ENCODE results near the gene PSD4.

The PSD4 gene

DNA sequence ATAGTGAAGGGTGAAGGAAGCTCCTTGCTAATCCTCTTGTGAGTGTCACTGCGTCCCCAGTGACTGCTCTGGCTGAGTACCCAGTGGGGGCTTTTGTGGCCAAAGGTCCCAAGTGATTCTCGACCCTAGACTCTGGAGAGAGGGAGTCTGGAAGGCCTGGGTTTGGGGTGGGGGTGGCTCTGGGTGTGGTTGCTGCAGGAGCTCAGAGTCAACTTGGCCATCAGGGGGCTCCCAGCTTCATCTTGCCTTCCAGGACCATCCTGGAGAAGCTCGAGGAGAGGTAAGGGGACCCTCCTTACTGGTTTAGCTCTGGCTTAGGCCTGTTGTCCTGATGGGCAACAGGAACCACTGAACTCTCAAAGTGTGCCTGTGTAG, 592 bp downstream of the PSD4 start:
- no peak for TF ChIP-seq TAF1 (IDR thresholded peaks at IDR 0.05; ENCODE audit: borderline replicate concordance, low read depth, low read length)
- no peak for TF ChIP-seq POLR2A (IDR thresholded peaks at IDR 0.05; ENCODE audit: low read depth, low read length)
- no peak for TF ChIP-seq POLR2AphosphoS5 (IDR thresholded peaks at IDR 0.05; ENCODE audit: low read depth, low read length)
- DNase-seq (ENCODE audit: insufficient read length), result no peak
- peak; percentile 57 for FAIRE-seq

- TF ChIP-seq TAF1 (IDR thresholded peaks at IDR 0.05; ENCODE audit: borderline replicate concordance, low read depth, low read length), result peak; percentile 93
- TF ChIP-seq POLR2AphosphoS5 (IDR thresholded peaks at IDR 0.05; ENCODE audit: low read depth, low read length), result peak; percentile 97
- peak; percentile 98 for TF ChIP-seq POLR2A (IDR thresholded peaks at IDR 0.05; ENCODE audit: low read depth, low read length)
- peak; percentile 90 for FAIRE-seq
- DNase-seq (ENCODE audit: insufficient read length), result peak; percentile 85
Measured at GRCh38 chr2:113175042-113175628, 1.4 kb downstream of the PSD4 start.

- DNase-seq (ENCODE audit: insufficient read length) (no peak), FAIRE-seq (peak; percentile 64)
- TF ChIP-seq POLR2A (IDR thresholded peaks at IDR 0.05; ENCODE audit: low read depth, low read length), result no peak
- TF ChIP-seq TAF1 (IDR thresholded peaks at IDR 0.05; ENCODE audit: borderline replicate concordance, low read depth, low read length), result no peak
- TF ChIP-seq POLR2AphosphoS5 (IDR thresholded peaks at IDR 0.05; ENCODE audit: low read depth, low read length), result no peak
Measured at GRCh38 chr2:113175736-113176695, 2.2 kb downstream of the PSD4 start.

- no peak for FAIRE-seq
- DNase-seq (ENCODE audit: insufficient read length), result no peak
Measured at GRCh38 chr2:113176696-113177355, 3.1 kb downstream of the PSD4 start.

DNA sequence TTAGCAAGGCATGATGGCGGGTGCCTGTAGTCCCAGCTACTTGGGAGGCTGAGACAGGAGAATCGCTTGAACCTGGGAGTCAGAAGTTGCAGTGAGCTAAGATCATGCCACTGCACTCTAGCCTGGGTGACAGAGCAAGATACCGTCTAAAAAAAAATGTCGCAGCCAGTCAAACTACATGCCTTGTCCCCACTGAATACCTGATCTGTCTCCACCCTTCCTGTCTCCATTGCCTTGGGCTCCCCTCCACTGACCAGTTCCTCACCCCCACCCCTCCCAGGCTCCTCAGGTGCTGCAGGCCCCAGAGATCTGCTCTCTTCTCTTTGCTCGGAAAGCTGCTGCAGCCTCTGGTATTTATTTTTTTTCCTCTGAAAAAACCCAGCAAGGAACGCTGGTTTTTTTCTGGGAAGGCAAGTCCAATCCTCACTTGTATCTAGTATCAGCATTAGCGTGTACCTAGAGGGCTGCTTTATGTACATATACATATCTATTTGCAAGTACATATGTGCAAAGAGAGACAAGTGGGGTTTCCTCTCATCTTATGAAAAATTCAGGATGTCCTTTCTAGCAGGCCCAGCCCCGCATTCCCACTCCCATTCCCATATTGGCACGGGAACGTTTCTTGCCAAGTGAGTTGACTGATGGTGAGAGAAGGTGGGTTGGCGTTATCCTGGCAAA, 4.4 kb downstream of the PSD4 start:
- FAIRE-seq (no peak), DNase-seq (ENCODE audit: insufficient read length) (no peak)
- no peak for TF ChIP-seq POLR2A (IDR thresholded peaks at IDR 0.05; ENCODE audit: low read depth, low read length)
- no peak for TF ChIP-seq TAF1 (IDR thresholded peaks at IDR 0.05; ENCODE audit: borderline replicate concordance, low read depth, low read length)
- no peak for TF ChIP-seq POLR2AphosphoS5 (IDR thresholded peaks at IDR 0.05; ENCODE audit: low read depth, low read length)

More at GRCh38 chr2:113176696-113177355, 3.1 kb downstream of the PSD4 start:
- TF ChIP-seq POLR2AphosphoS5 (IDR thresholded peaks at IDR 0.05; ENCODE audit: low read depth, low read length), result no peak
- TF ChIP-seq POLR2A (IDR thresholded peaks at IDR 0.05; ENCODE audit: low read depth, low read length), result no peak
- no peak for TF ChIP-seq TAF1 (IDR thresholded peaks at IDR 0.05; ENCODE audit: borderline replicate concordance, low read depth, low read length)

- FAIRE-seq, result no peak
Measured at GRCh38 chr2:113178891-113179290, 5.1 kb downstream of the PSD4 start.

GRCh38 chr2:113179446-113180045, 5.8 kb downstream of the PSD4 start:
- DNase-seq (ENCODE audit: insufficient read length) (no peak), FAIRE-seq (no peak)
- TF ChIP-seq TAF1 (IDR thresholded peaks at IDR 0.05; ENCODE audit: borderline replicate concordance, low read depth, low read length) (no peak), POLR2AphosphoS5 (IDR thresholded peaks at IDR 0.05; ENCODE audit: low read depth, low read length) (no peak), POLR2A (IDR thresholded peaks at IDR 0.05; ENCODE audit: low read depth, low read length) (no peak)

More at GRCh38 chr2:113178891-113179290, 5.1 kb downstream of the PSD4 start:
- no peak for TF ChIP-seq POLR2AphosphoS5 (IDR thresholded peaks at IDR 0.05; ENCODE audit: low read depth, low read length)
- TF ChIP-seq POLR2A (IDR thresholded peaks at IDR 0.05; ENCODE audit: low read depth, low read length), result no peak
- TF ChIP-seq TAF1 (IDR thresholded peaks at IDR 0.05; ENCODE audit: borderline replicate concordance, low read depth, low read length), result no peak
- DNase-seq (ENCODE audit: insufficient read length), result no peak

GRCh38 chr2:113180131-113180946, 6.6 kb downstream of the PSD4 start:
- FAIRE-seq, result no peak
- DNase-seq (ENCODE audit: insufficient read length), result no peak
- no peak for TF ChIP-seq POLR2A (IDR thresholded peaks at IDR 0.05; ENCODE audit: low read depth, low read length)
- TF ChIP-seq POLR2AphosphoS5 (IDR thresholded peaks at IDR 0.05; ENCODE audit: low read depth, low read length), result no peak
- TF ChIP-seq TAF1 (IDR thresholded peaks at IDR 0.05; ENCODE audit: borderline replicate concordance, low read depth, low read length), result no peak

DNA sequence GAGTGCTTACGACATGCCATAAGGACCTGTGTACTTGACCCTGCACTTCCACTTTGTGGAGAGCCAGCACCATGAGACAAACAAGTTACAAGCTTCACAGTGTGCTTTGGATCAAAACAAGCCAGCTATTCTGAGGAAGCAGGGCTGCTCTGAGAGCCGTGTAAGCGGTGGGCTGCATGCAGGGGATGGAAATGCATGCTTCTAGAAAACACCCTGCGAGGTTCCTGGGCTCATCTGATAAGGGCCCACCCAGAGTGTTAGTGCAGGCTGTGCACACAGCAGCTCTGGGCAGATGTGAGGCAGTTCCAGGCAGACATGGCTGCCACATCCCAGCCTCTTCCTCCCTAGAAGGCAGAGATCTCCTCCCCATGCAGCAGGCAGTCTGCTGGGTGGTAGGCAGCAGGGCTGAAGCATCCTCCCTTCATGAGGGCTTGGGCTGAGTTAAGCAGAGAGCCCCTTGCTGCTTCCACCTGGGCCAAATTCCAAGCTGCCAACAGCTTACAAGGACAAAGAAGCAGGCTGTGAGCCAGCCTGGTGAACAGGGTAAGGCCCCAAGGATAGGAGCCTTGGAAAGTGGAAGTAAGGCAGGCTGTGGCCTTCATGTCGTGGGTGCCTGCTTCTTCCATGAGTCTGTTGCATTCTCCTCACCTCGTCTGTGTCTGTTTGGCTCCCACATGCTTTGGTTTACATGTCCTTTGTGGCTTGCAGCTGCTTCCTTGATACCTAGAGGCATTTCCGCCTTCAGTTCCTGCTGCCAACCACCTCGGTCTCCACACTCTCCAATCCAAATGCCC, 7.7 kb downstream of the PSD4 start:
- TF ChIP-seq TAF1 (IDR thresholded peaks at IDR 0.05; ENCODE audit: borderline replicate concordance, low read depth, low read length) (no peak), POLR2A (IDR thresholded peaks at IDR 0.05; ENCODE audit: low read depth, low read length) (0 out of 2 replicates have a peak, but pooled peaks have one; percentile 19)
- no peak for FAIRE-seq

More for the DNA sequence above, 7.7 kb downstream of the PSD4 start:
- DNase-seq (ENCODE audit: insufficient read length), result no peak
